ENCODE measurements around the gene APOE. TPM values are rescaled to one million over a fixed set of nuclear protein-coding genes. Genes with fewer than 3 reads are reported as not detected.

APOE gene
- total and polyA plus RNA-seq, 2 of the 13 experiments (the other 11 are each of a cell fraction or from before 2014, with no cell fraction given), result 1,328 to 1,470 TPM

DNA sequence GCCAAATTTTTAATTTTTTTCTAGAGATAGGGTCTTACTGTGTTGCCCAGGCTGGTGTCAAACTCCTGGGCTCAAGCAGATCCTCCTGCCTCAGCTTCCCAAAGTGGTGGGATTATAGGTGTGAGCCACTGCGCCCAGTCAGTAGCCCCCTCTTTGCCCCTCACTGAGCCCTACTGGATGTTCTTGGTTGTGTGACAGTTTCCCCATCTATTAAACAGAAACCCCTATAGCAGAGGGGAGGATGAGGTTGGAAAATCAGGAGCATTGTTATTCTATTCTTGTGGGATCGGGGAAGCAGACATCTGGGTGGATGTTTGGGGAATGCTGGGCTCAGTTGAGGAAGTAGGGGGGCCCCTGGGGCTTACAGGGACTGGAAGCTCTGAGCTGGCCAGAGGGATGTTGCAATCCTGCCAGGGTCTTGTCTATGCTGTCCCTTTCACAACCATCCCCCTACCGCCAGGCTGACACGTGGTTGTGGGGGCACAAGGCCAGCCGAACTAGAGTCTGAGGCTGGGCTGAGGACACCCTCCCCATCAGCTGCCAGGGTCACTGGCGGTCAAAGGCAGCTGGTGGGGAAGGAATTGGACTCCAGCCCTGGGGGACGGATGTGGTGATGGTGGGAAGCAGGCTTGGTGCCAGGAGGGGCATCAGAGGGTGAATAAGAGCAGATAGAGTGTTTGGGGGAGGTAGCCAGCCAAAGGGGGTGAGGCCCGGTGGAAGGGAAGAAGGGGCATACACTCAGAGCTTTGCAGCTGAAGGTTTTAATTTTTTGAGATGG, 19.7 kb downstream of the APOE start (continued):
- TF ChIP-seq ARID5B (CRISPR knock-in tag; IDR thresholded peaks at IDR 0.05), result peak; percentile 97
- TF ChIP-seq PHB2 (IDR thresholded peaks at IDR 0.05; ENCODE audit: partially characterized antibody), result no peak
- TF ChIP-seq ZNF362 (CRISPR knock-in tag; IDR thresholded peaks at IDR 0.05; ENCODE audit: borderline replicate concordance), result peak; percentile 89
- TF ChIP-seq ZNF577 (CRISPR knock-in tag; IDR thresholded peaks at IDR 0.05; ENCODE audit: borderline replicate concordance, low read depth), result no peak
- TF ChIP-seq ZNF839 (CRISPR knock-in tag; IDR thresholded peaks at IDR 0.05; ENCODE audit: borderline replicate concordance), result peak; percentile 89; the same call in 1 of the 2 replicates
- no peak; the same call in 1 of the 2 replicates for TF ChIP-seq RNF2 (conservative IDR thresholded peaks at IDR 0.05; ENCODE audit: low read depth)
- peak; percentile 57 for TF ChIP-seq BHLHE40 (IDR thresholded peaks at IDR 0.05; ENCODE audit: low read length)
- peak; percentile 95 for TF ChIP-seq ELF3 (CRISPR knock-in tag; IDR thresholded peaks at IDR 0.05)
- TF ChIP-seq, protein P1, sequence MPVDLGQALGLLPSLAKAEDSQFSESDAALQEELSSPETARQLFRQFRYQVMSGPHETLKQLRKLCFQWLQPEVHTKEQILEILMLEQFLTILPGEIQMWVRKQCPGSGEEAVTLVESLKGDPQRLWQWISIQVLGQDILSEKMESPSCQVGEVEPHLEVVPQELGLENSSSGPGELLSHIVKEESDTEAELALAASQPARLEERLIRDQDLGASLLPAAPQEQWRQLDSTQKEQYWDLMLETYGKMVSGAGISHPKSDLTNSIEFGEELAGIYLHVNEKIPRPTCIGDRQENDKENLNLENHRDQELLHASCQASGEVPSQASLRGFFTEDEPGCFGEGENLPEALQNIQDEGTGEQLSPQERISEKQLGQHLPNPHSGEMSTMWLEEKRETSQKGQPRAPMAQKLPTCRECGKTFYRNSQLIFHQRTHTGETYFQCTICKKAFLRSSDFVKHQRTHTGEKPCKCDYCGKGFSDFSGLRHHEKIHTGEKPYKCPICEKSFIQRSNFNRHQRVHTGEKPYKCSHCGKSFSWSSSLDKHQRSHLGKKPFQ (CRISPR knock-in tag; IDR thresholded peaks at IDR 0.05; ENCODE audit: insufficient replicate concordance), result peak; percentile 98
- TF ChIP-seq ZSCAN22 (CRISPR knock-in tag; IDR thresholded peaks at IDR 0.05), result no peak
- peak; percentile 96 for TF ChIP-seq FOXO1 (CRISPR knock-in tag; IDR thresholded peaks at IDR 0.05)
- TF ChIP-seq, protein P2, sequence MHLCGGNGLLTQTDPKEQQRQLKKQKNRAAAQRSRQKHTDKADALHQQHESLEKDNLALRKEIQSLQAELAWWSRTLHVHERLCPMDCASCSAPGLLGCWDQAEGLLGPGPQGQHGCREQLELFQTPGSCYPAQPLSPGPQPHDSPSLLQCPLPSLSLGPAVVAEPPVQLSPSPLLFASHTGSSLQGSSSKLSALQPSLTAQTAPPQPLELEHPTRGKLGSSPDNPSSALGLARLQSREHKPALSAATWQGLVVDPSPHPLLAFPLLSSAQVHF (CRISPR knock-in tag; IDR thresholded peaks at IDR 0.05), result 0 out of 2 replicates have a peak, but pooled peaks have one; percentile 79
- peak; percentile 72; the same call in 1 of the 2 replicates for TF ChIP-seq ZFP90 (CRISPR knock-in tag; IDR thresholded peaks at IDR 0.05; ENCODE audit: borderline replicate concordance)
- no peak for TF ChIP-seq MAF1 (CRISPR knock-in tag; IDR thresholded peaks at IDR 0.05; ENCODE audit: borderline replicate concordance)
- no peak for TF ChIP-seq EZH2 (conservative IDR thresholded peaks at IDR 0.05; ENCODE audit: low read depth, low read length)
- TF ChIP-seq RBM39 (IDR thresholded peaks at IDR 0.05; ENCODE audit: low read depth, low read length, poor library complexity, severe bottlenecking), result no peak
- peak; percentile 82; the same call in 1 of the 2 replicates for TF ChIP-seq ZNF160 (CRISPR knock-in tag; IDR thresholded peaks at IDR 0.05)
- TF ChIP-seq MTA3 (CRISPR knock-in tag; IDR thresholded peaks at IDR 0.05), result no peak
- no peak; the same call in 1 of the 2 replicates for TF ChIP-seq TRAFD1 (CRISPR knock-in tag; IDR thresholded peaks at IDR 0.05; ENCODE audit: borderline replicate concordance)
- peak; percentile 100 for TF ChIP-seq MTA1 (CRISPR knock-in tag; IDR thresholded peaks at IDR 0.05; ENCODE audit: borderline replicate concordance)

Measured in HepG2 (cell line).